Endothelial cell of umbilical vein (primary cell): ENCODE measurements around the gene CCDC197. TPM values are rescaled to one million over a fixed set of nuclear protein-coding genes. Genes with fewer than 3 reads are reported as not detected.

Experiments
- BruUV-seq: library from RNA; stranded (reverse); fragments of 400-500 nt; replicated peaks from 2 replicates; lab custom pipeline; 2021; lab: Mats Ljungman, UMichigan
- CTCF ChIA-PET: fragments of 300-600, 350-600 bp; sonication (Branson Sonifier 250); formaldehyde crosslinking; loops from one replicate; lab custom pipeline; 2021; ENCODE audit warnings: antibody characterized with exemption, inconsistent platforms; lab: Charles Lee
- POLR2A ChIA-PET: fragments of 300-600, 350-600 bp; sonication (Branson Sonifier 250); formaldehyde crosslinking; loops from one replicate; lab custom pipeline; 2021; ENCODE audit warnings: antibody characterized with exemption, inconsistent platforms; lab: Charles Lee
- DNase-seq: peaks from one replicate; pipeline ENCODE4 v3.0.0-alpha.2; 2011; ENCODE audit warnings: low read depth, low spot score
- FAIRE-seq: peaks from 2 replicates; lab custom pipeline; 2011; peaks lifted over from hg19 to GRCh38; lab: Jason Lieb, UNC
- H2AFZ ChIP-seq: 2 replicates; pipeline ENCODE4 v1.6.0; 2012; ENCODE audit warnings: low read depth, low read length, control low read depth, inconsistent platforms
- H3K27ac ChIP-seq: 2 replicates; pipeline ENCODE4 v1.5.1; 2011; ENCODE audit warnings: low read depth, mild to moderate bottlenecking, control low read depth, low read length, moderate library complexity; ENCODE audit not compliant: insufficient read depth
- H3K27me3 ChIP-seq, 2 experiments: 2 replicates each; pipeline versions ENCODE4 v1.6.0 to v1.6.1; 2011; ENCODE audit warnings: low read length in 2 of 2, mixed read lengths in 1 of 2; ENCODE audit not compliant: control insufficient read depth in 2 of 2, insufficient read depth in 2 of 2
- H3K36me3 ChIP-seq, 2 experiments: 2 replicates in 1 of 2; 3 replicates in 1 of 2; pipeline ENCODE4 v1.5.1; 2011; ENCODE audit warnings: low read length in 2 of 2, mild to moderate bottlenecking in 1 of 2, moderate library complexity in 1 of 2; ENCODE audit not compliant: control insufficient read depth in 2 of 2, insufficient read depth in 2 of 2; ENCODE audit errors: extremely low read depth in 1 of 2
- H3K4me1 ChIP-seq: 3 replicates; pipeline ENCODE4 v1.5.1; 2011; ENCODE audit warnings: mild to moderate bottlenecking, low read length; ENCODE audit not compliant: control insufficient read depth, insufficient read depth; ENCODE audit errors: extremely low read depth
- H3K4me2 ChIP-seq: 2 replicates; pipeline ENCODE4 v1.6.1; 2011; ENCODE audit warnings: low read length, control low read depth, mixed read lengths; ENCODE audit not compliant: insufficient read depth
- H3K4me3 ChIP-seq, 3 experiments: fragments of 200-600 bp in 1 of 3; sonication (generic), shearing (Covaris generic) in 1 of 3; replicated peaks in 1 of 3; 2 replicates each; pipeline ENCODE4 v1.5.1; 2011 to 2016; ENCODE audit warnings: control low read depth in 3 of 3, low read length in 3 of 3, mild to moderate bottlenecking in 2 of 3, inconsistent platforms in 1 of 3, low read depth in 1 of 3, moderate library complexity in 1 of 3; ENCODE audit not compliant: insufficient read depth in 1 of 3
- H3K79me2 ChIP-seq: 2 replicates; pipeline ENCODE4 v1.6.0; 2012; ENCODE audit warnings: low read length, inconsistent platforms; ENCODE audit not compliant: control insufficient read depth, insufficient read depth
- H3K9ac ChIP-seq: replicated peaks from 2 replicates; pipeline ENCODE3; 2011; ENCODE audit warnings: low read length, control low read depth; ENCODE audit not compliant: insufficient read depth; ENCODE audit errors: extremely low read depth
- H3K9me1 ChIP-seq: replicated peaks from 3 replicates; pipeline ENCODE4 v1.6.0; 2011; ENCODE audit warnings: mild to moderate bottlenecking, low read length; ENCODE audit not compliant: control insufficient read depth, insufficient read depth; ENCODE audit errors: extremely low read depth
- H3K9me3 ChIP-seq: replicated peaks from 2 replicates; pipeline ENCODE4 v1.5.1; 2012; ENCODE audit warnings: low read length, inconsistent platforms; ENCODE audit not compliant: control insufficient read depth, insufficient read depth
- H4K20me1 ChIP-seq: replicated peaks from 2 replicates; pipeline ENCODE3; 2011; ENCODE audit warnings: mild to moderate bottlenecking, low read length; ENCODE audit not compliant: control insufficient read depth, insufficient read depth; ENCODE audit errors: extremely low read depth
- CTCF ChIP-seq, 2 donors: IDR thresholded peaks; 1 replicate in 1 of 2; 2 replicates in 1 of 2; pipeline ENCODE4 v1.5.1; 2011; ENCODE audit warnings: low read length in 2 of 2, mild to moderate bottlenecking in 2 of 2, moderate library complexity in 2 of 2, control low read depth in 1 of 2, inconsistent platforms in 1 of 2, low read depth in 1 of 2; ENCODE audit not compliant: insufficient read depth in 1 of 2; ENCODE audit errors: extremely low read depth in 1 of 2
- EZH2 ChIP-seq: IDR thresholded peaks from 2 replicates; pipeline ENCODE4 v1.6.1; 2012; ENCODE audit warnings: borderline replicate concordance, low read depth, mild to moderate bottlenecking, moderate library complexity, low read length, inconsistent platforms; ENCODE audit not compliant: severe bottlenecking
- FOS ChIP-seq: IDR thresholded peaks from 2 replicates; pipeline ENCODE4 v1.6.1; 2011; ENCODE audit warnings: mild to moderate bottlenecking, low read length, moderate library complexity, borderline replicate concordance; ENCODE audit not compliant: insufficient read depth
- GATA2 ChIP-seq: IDR thresholded peaks from 2 replicates; pipeline ENCODE4 v1.7.0; 2011; ENCODE audit warnings: low read depth, mild to moderate bottlenecking, moderate library complexity, mixed read lengths, low read length; ENCODE audit not compliant: insufficient read length, insufficient read depth
- JUN ChIP-seq: IDR thresholded peaks from 2 replicates; pipeline ENCODE4 v1.6.1; 2011; ENCODE audit warnings: borderline replicate concordance, low read depth; ENCODE audit not compliant: insufficient read length, insufficient read depth
- MAX ChIP-seq: IDR thresholded peaks from 2 replicates; pipeline ENCODE4 v1.6.1; 2011; ENCODE audit not compliant: insufficient read depth, insufficient read length
- MYC ChIP-seq: IDR thresholded peaks from one replicate; pipeline ENCODE4 v1.6.1; 2011; ENCODE audit warnings: mild to moderate bottlenecking, low read depth, low read length
- POLR2A ChIP-seq: IDR thresholded peaks from 2 replicates; pipeline ENCODE4 v1.6.1; 2012; ENCODE audit warnings: low read depth, mild to moderate bottlenecking, control low read depth, low read length
- POLR2AphosphoS5 ChIP-seq: IDR thresholded peaks from 2 replicates; pipeline ENCODE4 v1.6.1; 2012; ENCODE audit warnings: low read depth, mild to moderate bottlenecking, control low read depth, low read length, moderate library complexity; ENCODE audit not compliant: insufficient read depth
- dilution Hi-C: fragments of 300-500 bp; cut with MboI; formaldehyde crosslinking; loops from one replicate; pipeline ENCODE4 v1.15.0; 2019; ENCODE audit warnings: low sequenced_read_pairs; ENCODE audit not compliant: extremely low pct_ligation_motif_present
- intact Hi-C: fragments of 100-400 bp; cut with micrococcal nuclease; formaldehyde crosslinking; loops from one replicate; pipeline ENCODE4 v1.10.0; 2022
- polyA plus RNA-seq, 4 experiments: library from polyadenylated mRNA; depleted of rRNA in 3 of 4; stranded (reverse) in 3 of 4; unstranded in 1 of 4; fragments of >200 nt; gene quantifications; 2 replicates each; pipeline versions ENCODE4 v1.2.1 to v1.2.3, GENCODE V29; 2011 to 2012; ENCODE audit warnings: missing spikeins in 1 of 4
- total RNA-seq: library from RNA; stranded (reverse); gene quantifications from 2 replicates; pipeline ENCODE4 v1.2.3, GENCODE V29; 2021

Gene CCDC197
- total and polyA plus RNA-seq, 2 donors (not counting 3 experiments of a cell fraction or from before 2014, with no cell fraction given), result not detected

- no peaks in the 10 kb centered on the region for H3K4me1 ChIP-seq
- intact Hi-C loops, result no loop called here
- FAIRE-seq, result no peak
- H3K36me3 ChIP-seq, result no peaks in the 10 kb centered on the region
- no peaks in the 10 kb centered on the region for H3K79me2 ChIP-seq
- BruUV-seq, result no TSS peak
- no peaks in the 10 kb centered on the region for H3K9me3 ChIP-seq
- no peak overlapping the region for H2AFZ ChIP-seq
- ChIA-PET CTCF (interaction anchor here (2.9 kb wide), 1 partner anchor 14 kb away, joined by 22 read pairs; no protein-coding TSS in a partner anchor), POLR2A (no interaction called here)
- H3K27me3 ChIP-seq, result no peaks in the 10 kb centered on the region
- no peak overlapping the region for H3K9ac ChIP-seq
- no peak overlapping the region for H3K27ac ChIP-seq
- H4K20me1 ChIP-seq, result no peaks in the 10 kb centered on the region
- dilution Hi-C loops, result no loop called here
- H3K4me3 ChIP-seq, result no peak overlapping the region
- TF ChIP-seq CTCF (IDR thresholded peaks at IDR 0.05; ENCODE audit: extremely low read depth in 1 of 2, insufficient read depth in 1 of 2, low read depth in 1 of 2, low read length in 2 of 2) (no peak), JUN (no peak)
- H3K4me2 ChIP-seq, result no peak overlapping the region
- no peaks in the 10 kb centered on the region for H3K9me1 ChIP-seq
- no peak for DNase-seq
These were observed 43.2 kb upstream of the CCDC197 start for GRCh38 chr14:93953739-93954515.

- H3K9me3 ChIP-seq, result no peaks in the 10 kb centered on the region
- no peaks in the 10 kb centered on the region for H3K27me3 ChIP-seq
- intact Hi-C loops, result no loop called here
- H2AFZ ChIP-seq, result no peak overlapping the region
- H3K4me1 ChIP-seq, result no peaks in the 10 kb centered on the region
- no peaks in the 10 kb centered on the region for H4K20me1 ChIP-seq
- dilution Hi-C loops, result no loop called here
- CTCF ChIA-PET, result interaction anchor here (7.1 kb wide), 1 partner anchor 14 kb away, joined by 60 read pairs; no protein-coding TSS in a partner anchor
- FAIRE-seq, result no peak
- no peak overlapping the region for H3K27ac ChIP-seq
- no peak for TF ChIP-seq MYC
- TF ChIP-seq FOS, result no peak
- no peak for TF ChIP-seq MAX
- no peak for TF ChIP-seq CTCF (IDR thresholded peaks at IDR 0.05; ENCODE audit: extremely low read depth in 1 of 2, insufficient read depth in 1 of 2, low read depth in 1 of 2, low read length in 2 of 2)
- no peak for TF ChIP-seq GATA2
- TF ChIP-seq EZH2, result no peak
- TF ChIP-seq POLR2AphosphoS5, result no peak
- TF ChIP-seq POLR2A, result no peak
- no peak for TF ChIP-seq JUN
- no peak for DNase-seq
- H3K9ac ChIP-seq, result no peak overlapping the region
- BruUV-seq, result no TSS peak
- no peak overlapping the region for H3K4me2 ChIP-seq
- no peaks in the 10 kb centered on the region for H3K79me2 ChIP-seq
- POLR2A ChIA-PET, result no interaction called here
- no peaks in the 10 kb centered on the region for H3K36me3 ChIP-seq
- H3K9me1 ChIP-seq, result no peaks in the 10 kb centered on the region
- H3K4me3 ChIP-seq, result no peak overlapping the region
These were observed 42.6 kb upstream of the CCDC197 start for GRCh38 chr14:93954516-93954830.
